Transverse colon (tissue), 4 donors: Measurements from ENCODE around the gene ELL3. TPM values are rescaled to one million over a fixed set of nuclear protein-coding genes. Genes with fewer than 3 reads are reported as not detected.
A peak's percentile ranks its signal among the peaks of the same experiment; 100 is the strongest.

Source experiments
- DNase-seq: peaks from one replicate; pipeline ENCODE4 v3.0.0-alpha.2; 2019
- H3K27ac ChIP-seq, 4 donors: fragments of 200-600 bp; sonication (generic); 2 replicates each; pipeline ENCODE4 v1.5.1; 2016 to 2018; ENCODE audit warnings: inconsistent platforms in 4 of 4
- H3K27me3 ChIP-seq: fragments of 200-600 bp; sonication (generic); 2 replicates; pipeline ENCODE4 v1.5.1; 2017; ENCODE audit warnings: inconsistent platforms
- H3K36me3 ChIP-seq, 4 donors: fragments of 200-600 bp; sonication (generic); 2 replicates each; pipeline ENCODE4 v1.5.1; 2017 to 2019; ENCODE audit warnings: inconsistent platforms in 4 of 4
- H3K4me1 ChIP-seq, 4 donors: fragments of 200-600 bp; sonication (generic); 2 replicates each; pipeline ENCODE4 v1.5.1; 2017 to 2020; ENCODE audit warnings: inconsistent platforms in 4 of 4
- H3K4me3 ChIP-seq, 4 donors: fragments of 200-600 bp; sonication (generic); 1 replicate in 1 of 4; 2 replicates in 3 of 4; pipeline versions ENCODE4 v1.5.1 to v1.6.1; 2017 to 2019; ENCODE audit warnings: inconsistent platforms in 4 of 4
- H3K9me3 ChIP-seq, 2 donors: fragments of 200-600 bp; sonication (generic); 2 replicates each; pipeline ENCODE4 v1.5.1; 2017 to 2019; ENCODE audit warnings: inconsistent platforms in 2 of 2
- CTCF ChIP-seq, 5 experiments: fragments of 200-600 bp in 3 of 5; fragments of 450-650 bp in 2 of 5; sonication (generic) in 3 of 5; IDR thresholded peaks; 1 replicate in 2 of 5; 2 replicates in 3 of 5; pipeline ENCODE4 v1.5.1; 2016 to 2017; ENCODE audit warnings: antibody characterized with exemption in 5 of 5, inconsistent platforms in 3 of 5, mild to moderate bottlenecking in 2 of 5, moderate library complexity in 1 of 5
- EP300 ChIP-seq: sonication (generic); formaldehyde crosslinking; IDR thresholded peaks from one replicate; pipeline ENCODE4 v1.6.1; 2017; ENCODE audit warnings: antibody characterized with exemption, low read depth
- POLR2A ChIP-seq: fragments of 450-650 bp; IDR thresholded peaks from one replicate; pipeline ENCODE4 v1.6.1; 2016; ENCODE audit warnings: antibody characterized with exemption, mild to moderate bottlenecking, moderate library complexity
- POLR2AphosphoS5 ChIP-seq, 3 donors: sonication (generic); formaldehyde crosslinking; IDR thresholded peaks; one replicate each; pipeline ENCODE4 v1.6.1; 2016; ENCODE audit warnings: antibody characterized with exemption in 3 of 3
- WGBS, 2 donors: methylation state at CpG; one replicate each; pipeline ENCODE4 v1.1.5; 2018; ENCODE audit warnings: low coverage in 1 of 2; 5-methylcytosine and 5-hydroxymethylcytosine counted together
- in situ Hi-C, 4 donors: fragments of 200-750 bp; cut with MboI; loops; one replicate each; pipeline versions ENCODE4 v1.15.0 to v1.15.1; 2017; ENCODE audit warnings: low sequenced_read_pairs in 3 of 4, low pct_ligation_motif_present in 1 of 4, low pct_unique_long_range_greater_than_20kb in 1 of 4
- intact Hi-C: fragments of 100-400 bp; cut with DNase I; formaldehyde crosslinking; loops from one replicate; pipeline ENCODE4 v1.15.1; 2023; ENCODE audit warnings: low total_unique reads
- total RNA-seq, 4 donors: library from RNA; depleted of rRNA; stranded (reverse); fragments of >200 nt; gene quantifications; one replicate each; pipeline ENCODE4 v1.1.0, GENCODE V29; 2016

ELL3 gene
- total RNA-seq, 4 donors from 2014 or later, result 4.4 to 59.4 (median 32.6) TPM

DNA sequence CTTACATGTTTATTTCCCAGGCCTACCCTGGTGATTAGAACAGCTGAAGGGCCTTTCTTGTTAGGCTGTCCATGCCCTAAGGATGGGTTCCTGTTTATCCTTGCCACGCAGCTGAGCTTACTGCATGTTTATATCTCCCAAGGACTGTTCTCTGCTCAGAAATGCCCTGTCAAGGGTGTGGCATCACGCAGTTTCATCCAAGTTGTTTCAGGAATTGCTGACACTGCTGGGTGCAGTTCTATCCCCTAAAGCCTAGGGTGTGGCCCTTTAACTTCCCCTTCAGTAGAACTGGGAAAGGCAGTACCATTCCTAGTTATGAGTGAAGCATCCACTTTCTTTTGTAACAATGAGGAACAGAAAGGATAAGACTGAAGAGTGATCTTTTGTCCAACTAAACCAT is 5.0 kb downstream of the ELL3 start:
- 31 to 38% methylated on average over 2 of the region's 2 CpGs for WGBS, 2 donors
- H3K36me3 ChIP-seq, result peaks cover 0 to 60% (median 29%) of the 10 kb centered on the region in 4 donors
- H3K27ac ChIP-seq, result peak overlapping the region in 3 of 4 donors; percentile 26 to 37 (median 28)
- no peak overlapping the region for H3K4me3 ChIP-seq
- H3K27me3 ChIP-seq, result no peaks in the 10 kb centered on the region
- in situ Hi-C loops, result no loop called here
- H3K4me1 ChIP-seq, result peaks cover 0 to 25% (median 8%) of the 10 kb centered on the region in 4 donors
- H3K9me3 ChIP-seq, result no peaks in the 10 kb centered on the region
- intact Hi-C loops, result no loop called here
- DNase-seq, result no peak
- TF ChIP-seq POLR2AphosphoS5 (IDR thresholded peaks at IDR 0.05), result no peak
- no peak for TF ChIP-seq POLR2A
- no peak for TF ChIP-seq CTCF (IDR thresholded peaks at IDR 0.05)
- no peak for TF ChIP-seq EP300

DNA sequence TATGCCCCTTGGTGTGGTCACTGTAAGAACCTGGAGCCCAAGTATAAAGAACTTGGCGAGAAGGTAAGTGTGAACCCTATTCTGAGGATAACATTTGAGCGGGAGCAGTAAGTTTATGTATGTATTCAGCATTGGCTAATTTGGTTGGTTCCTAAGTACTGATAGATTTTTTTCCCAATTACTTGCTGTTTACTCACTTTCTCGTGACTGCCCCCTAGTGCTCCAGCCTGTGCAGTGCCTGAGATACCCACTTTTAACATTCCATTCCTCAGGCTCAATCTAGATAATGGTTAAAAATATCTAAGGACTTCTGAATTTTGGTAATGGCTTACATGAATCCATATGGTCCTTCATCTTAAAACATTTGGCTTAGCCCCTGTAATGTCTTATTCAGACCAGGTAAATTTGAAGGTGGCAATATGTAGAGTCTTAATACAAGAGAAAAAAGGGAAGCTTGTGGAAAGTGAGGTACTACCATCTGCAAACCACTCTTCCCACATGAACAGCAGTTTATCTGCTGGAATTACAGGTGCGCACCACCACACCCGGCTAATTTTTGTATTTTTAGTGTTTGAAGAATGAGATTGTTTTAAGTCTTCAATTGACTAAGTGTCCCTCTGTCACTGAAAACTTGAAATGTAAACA is 7.1 kb downstream of the ELL3 start:
- Histone ChIP-seq H3K27me3 (no peaks in the 10 kb centered on the region), H3K36me3 (peaks cover 0 to 80% (median 40%) of the 10 kb centered on the region in 4 donors), H3K4me1 (peaks cover 0 to 10% (median 2%) of the 10 kb centered on the region in 4 donors), H3K9me3 (no peaks in the 10 kb centered on the region), H3K27ac (no peak overlapping the region), H3K4me3 (no peak overlapping the region)
- DNase-seq, result peak; percentile 63
- TF ChIP-seq EP300 (no peak), POLR2AphosphoS5 (IDR thresholded peaks at IDR 0.05) (no peak), CTCF (IDR thresholded peaks at IDR 0.05) (peak; percentile 69 to 83 (median 76)), POLR2A (no peak)
- in situ Hi-C loops, result no loop called here
- intact Hi-C loops, result no loop called here
- 61 to 64% methylated on average over 3 to 5 of the region's 5 CpGs for WGBS, 2 donors

- TF ChIP-seq CTCF (IDR thresholded peaks at IDR 0.05) (no peak), EP300 (no peak), POLR2A (no peak), POLR2AphosphoS5 (IDR thresholded peaks at IDR 0.05) (no peak)
- no peak overlapping the region for H3K4me3 ChIP-seq
- WGBS, 2 donors, result 70 to 78% methylated on average over 2 of the region's 2 CpGs
- no peaks in the 10 kb centered on the region for H3K4me1 ChIP-seq
- DNase-seq, result no peak
- no peaks in the 10 kb centered on the region for H3K27me3 ChIP-seq
- in situ Hi-C loops (no loop called here), intact Hi-C loops (no loop called here)
- H3K36me3 ChIP-seq, result peaks cover 0 to 88% (median 39%) of the 10 kb centered on the region in 4 donors
- H3K9me3 ChIP-seq, result no peaks in the 10 kb centered on the region
- H3K27ac ChIP-seq, result no peak overlapping the region
These were observed 12.8 kb downstream of the ELL3 start for GRCh38 chr15:43763819-43764446.

DNA sequence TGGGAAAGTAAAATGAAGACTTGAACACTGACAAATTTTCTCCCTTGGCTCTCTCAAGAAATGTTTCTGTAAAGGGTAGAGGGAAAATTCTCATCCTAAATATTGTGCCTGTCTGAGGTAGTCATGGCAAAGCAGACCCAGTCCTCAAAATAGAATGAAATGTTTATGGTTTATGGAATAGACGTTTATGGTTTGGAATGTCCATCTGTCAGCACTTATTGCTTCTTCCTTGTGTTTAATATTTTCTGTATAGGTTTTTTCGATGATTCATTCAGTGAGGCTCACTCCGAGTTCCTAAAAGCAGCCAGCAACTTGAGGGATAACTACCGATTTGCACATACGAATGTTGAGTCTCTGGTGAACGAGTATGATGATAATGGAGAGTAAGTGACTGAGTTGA is 13.9 kb downstream of the ELL3 start:
- Histone ChIP-seq H3K36me3 (peaks cover 0 to 87% (median 39%) of the 10 kb centered on the region in 4 donors), H3K4me1 (no peaks in the 10 kb centered on the region), H3K27ac (no peak overlapping the region), H3K27me3 (no peaks in the 10 kb centered on the region), H3K4me3 (no peak overlapping the region), H3K9me3 (no peaks in the 10 kb centered on the region)
- WGBS, 2 donors, result 64 to 71% methylated on average over 6 of the region's 6 CpGs
- DNase-seq, result no peak
- TF ChIP-seq EP300 (no peak), POLR2A (no peak), CTCF (IDR thresholded peaks at IDR 0.05) (no peak), POLR2AphosphoS5 (IDR thresholded peaks at IDR 0.05) (no peak)
- in situ Hi-C loops (no loop called here), intact Hi-C loops (no loop called here)
